Urothelium cell line (cell line): ENCODE measurements around the gene ABCG1.
"Not testable (repeated sequence)": the region's sequence is repeated elsewhere in the genome, so short reads cannot be mapped to it uniquely, and the experiment has no call there.

Experiments
- DNase-seq: peaks from one replicate; pipeline ENCODE4 v3.0.0; 2011; ENCODE audit warnings: low spot score, mixed read lengths
- FAIRE-seq: peaks from 2 replicates; lab custom pipeline; 2011; peaks lifted over from hg19 to GRCh38; lab: Jason Lieb, UNC

ABCG1 gene

GRCh38 chr21:42287193-42288083, 68.5 kb downstream of the ABCG1 start:
- FAIRE-seq (no peak), DNase-seq (no peak)

DNA sequence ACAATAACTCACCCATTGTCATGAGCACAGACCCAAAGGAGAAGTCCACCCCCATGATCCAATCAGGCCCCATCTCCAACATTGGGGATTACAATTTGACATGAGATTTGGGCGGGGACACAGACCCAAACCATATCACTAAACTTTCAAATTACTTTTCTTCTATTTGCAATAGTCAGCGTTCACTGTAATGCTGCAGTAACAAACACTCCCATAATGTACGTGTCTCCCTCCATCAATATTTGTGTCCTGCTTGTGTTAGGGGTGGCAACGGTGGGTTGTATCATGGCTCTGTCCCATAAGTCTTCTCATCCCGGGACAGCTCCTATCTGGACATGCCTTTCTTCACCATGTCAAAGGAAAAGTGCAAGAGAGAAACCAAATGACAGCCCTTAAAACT, 70.0 kb downstream of the ABCG1 start:
- FAIRE-seq: no peak
- DNase-seq: no peak

- DNase-seq (no peak), FAIRE-seq (no peak)
These were observed 71.0 kb downstream of the ABCG1 start for GRCh38 chr21:42289926-42290325.

- FAIRE-seq (no peak), DNase-seq (no peak)
These were observed 71.6 kb downstream of the ABCG1 start for GRCh38 chr21:42290505-42290904.

DNA sequence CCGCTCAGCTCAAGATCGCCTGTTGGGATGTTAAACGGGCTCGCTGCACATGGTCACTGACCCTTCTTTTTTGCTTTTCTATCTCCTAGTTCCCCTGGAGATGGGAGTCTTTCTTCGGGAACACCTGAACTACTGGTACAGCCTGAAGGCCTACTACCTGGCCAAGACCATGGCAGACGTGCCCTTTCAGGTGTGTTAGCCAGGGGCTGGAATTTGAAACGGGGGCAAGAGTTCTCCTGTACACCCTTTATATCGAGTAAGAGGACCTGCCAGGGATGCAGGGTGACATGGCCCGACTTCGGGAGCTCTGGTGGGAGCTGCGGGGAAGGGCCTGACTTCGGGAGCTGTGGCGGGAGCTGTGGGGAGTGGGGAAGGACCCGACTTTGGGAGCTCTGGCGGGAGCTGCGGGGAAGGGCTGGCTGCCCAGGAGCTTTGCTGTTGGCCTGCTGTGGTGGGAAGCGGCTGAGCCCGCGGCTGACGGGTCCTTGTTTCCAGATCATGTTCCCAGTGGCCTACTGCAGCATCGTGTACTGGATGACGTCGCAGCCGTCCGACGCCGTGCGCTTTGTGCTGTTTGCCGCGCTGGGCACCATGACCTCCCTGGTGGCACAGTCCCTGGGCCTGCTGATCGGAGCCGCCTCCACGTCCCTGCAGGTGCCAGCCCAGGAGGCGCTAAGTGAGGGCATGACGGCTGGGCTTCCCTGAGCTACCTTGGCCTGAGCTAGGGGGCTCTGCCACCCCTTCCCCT, 72.2 kb downstream of the ABCG1 start:
- DNase-seq (no peak), FAIRE-seq (no peak)

- FAIRE-seq (no peak), DNase-seq (no peak)
These were observed 73.0 kb downstream of the ABCG1 start for GRCh38 chr21:42291751-42292562.

GRCh38 chr21:42292563-42293142, 73.7 kb downstream of the ABCG1 start:
- FAIRE-seq: peak; percentile 100
- not testable (repeated sequence) for DNase-seq

- FAIRE-seq: no peak
- no peak for DNase-seq
These were observed 74.8 kb downstream of the ABCG1 start for GRCh38 chr21:42293649-42294272.

DNA sequence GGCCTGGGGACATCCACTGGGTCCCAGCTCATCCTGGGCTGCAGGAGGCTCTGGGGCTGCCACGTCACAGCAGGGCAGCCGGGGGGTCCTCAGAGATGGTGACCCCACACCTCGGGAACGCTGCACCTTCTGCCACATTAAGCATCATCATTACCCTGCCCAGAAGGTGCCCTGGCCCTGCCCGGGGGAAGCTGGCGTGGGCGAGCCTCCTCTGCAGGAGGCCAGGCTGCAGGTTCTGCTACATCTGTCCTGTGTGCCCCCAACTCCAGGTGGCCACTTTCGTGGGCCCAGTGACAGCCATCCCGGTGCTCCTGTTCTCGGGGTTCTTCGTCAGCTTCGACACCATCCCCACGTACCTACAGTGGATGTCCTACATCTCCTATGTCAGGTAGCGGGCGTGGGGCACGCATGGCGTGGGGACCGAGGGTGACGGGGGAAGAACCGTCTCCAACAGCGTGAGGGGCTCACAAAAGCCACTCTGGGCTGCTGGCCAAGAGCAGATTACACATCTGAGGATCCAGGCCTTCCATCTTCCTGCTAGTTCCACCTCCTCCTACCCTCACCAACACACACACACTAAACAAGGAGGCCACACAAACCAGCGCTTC, 75.4 kb downstream of the ABCG1 start:
- FAIRE-seq (no peak), DNase-seq (no peak)

DNA sequence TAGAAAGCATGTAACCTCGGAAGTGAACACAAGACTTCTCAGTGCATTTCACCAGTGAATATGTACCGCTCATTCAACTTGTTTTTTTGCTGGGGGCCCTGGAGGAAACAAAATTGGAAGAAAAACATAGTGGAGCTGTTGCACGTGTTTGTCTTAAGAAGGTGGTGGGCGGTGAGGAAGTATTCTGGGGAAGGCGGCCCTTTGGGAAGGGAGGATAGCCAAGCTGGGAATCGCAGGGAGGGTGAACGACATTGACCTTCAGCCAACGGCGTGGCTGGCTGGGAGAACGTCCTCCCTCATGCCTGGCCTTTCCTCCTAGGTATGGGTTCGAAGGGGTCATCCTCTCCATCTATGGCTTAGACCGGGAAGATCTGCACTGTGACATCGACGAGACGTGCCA, 76.9 kb downstream of the ABCG1 start:
- DNase-seq: no peak
- FAIRE-seq: no peak

- FAIRE-seq: no peak
These were observed 77.6 kb downstream of the ABCG1 start for GRCh38 chr21:42296501-42296900.

GRCh38 chr21:42297377-42297776, 78.4 kb downstream of the ABCG1 start:
- FAIRE-seq: no peak
- DNase-seq: no peak

More at GRCh38 chr21:42296501-42296900, 77.6 kb downstream of the ABCG1 start:
- DNase-seq: no peak

GRCh38 chr21:42298237-42298636, 79.3 kb downstream of the ABCG1 start:
- FAIRE-seq: no peak
- no peak for DNase-seq

DNA sequence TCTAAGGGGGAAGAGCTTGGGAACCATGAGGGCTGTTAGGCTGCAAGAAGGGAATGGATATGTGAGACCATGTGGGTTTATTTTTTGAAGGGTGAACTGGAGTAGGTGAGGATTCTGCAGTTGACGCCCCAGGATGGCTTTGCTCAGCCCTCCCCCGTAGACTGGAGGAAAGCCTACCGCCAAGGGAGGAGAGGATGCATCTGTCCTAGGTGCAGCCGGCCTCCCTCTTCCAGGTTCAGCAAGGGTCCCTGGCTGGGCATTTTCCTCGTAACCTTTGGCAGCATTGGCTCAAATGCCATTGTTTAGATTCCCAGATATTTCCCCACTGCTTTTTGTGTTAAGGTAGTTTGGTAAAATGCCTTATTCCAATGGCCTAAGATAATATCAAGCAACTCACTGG, 79.7 kb downstream of the ABCG1 start:
- DNase-seq: no peak
- FAIRE-seq: no peak

- FAIRE-seq (no peak), DNase-seq (no peak)
These were observed 80.5 kb downstream of the ABCG1 start for GRCh38 chr21:42299324-42300044.

GRCh38 chr21:42300045-42300583, 81.2 kb downstream of the ABCG1 start:
- FAIRE-seq: peak; percentile 80
- no peak for DNase-seq

- DNase-seq (no peak), FAIRE-seq (no peak)
These were observed 82.0 kb downstream of the ABCG1 start for GRCh38 chr21:42300956-42301355.

DNA sequence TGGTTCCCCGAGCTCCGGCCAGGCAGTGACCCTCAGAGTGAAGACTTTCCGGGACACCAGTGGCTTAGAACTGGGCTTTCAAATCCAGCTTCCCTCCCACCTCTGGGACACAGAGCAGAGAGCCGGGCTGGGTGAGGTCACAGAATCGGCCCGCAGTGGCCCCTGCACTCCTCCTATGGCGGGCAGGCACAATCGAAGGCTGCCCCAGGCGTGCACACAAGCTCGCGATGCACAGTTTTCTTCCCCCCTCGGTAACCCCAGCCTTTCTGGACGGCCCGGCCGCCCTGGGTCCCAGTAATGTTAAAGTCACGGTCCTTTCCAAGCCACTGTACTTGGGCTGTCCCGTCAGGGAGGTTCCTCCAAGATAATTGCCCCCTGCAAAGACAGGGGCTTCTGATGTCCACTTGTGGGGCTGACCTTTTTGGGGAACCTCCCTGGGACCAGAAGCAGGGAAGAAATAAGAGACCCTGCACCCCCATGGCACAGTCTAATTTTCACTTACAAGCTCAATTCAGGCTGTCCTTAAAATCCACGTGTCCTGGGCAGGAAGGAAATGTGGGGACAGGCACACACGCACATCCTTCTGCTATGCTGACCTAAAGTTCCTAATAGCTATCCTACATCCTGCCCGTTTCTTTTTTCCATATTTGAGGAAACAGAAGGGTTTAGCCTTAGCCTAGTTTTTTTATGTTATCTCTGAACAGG, 82.6 kb downstream of the ABCG1 start:
- no peak for DNase-seq
- no peak for FAIRE-seq
